ENCODE results near the gene LEO1. TPM values are rescaled to one million over a fixed set of nuclear protein-coding genes. Genes with fewer than 3 reads are reported as not detected.

The LEO1 gene
- total and polyA plus RNA-seq, 2 of the 13 experiments (the other 11 are each of a cell fraction or from before 2014, with no cell fraction given) = 17.0 to 60.3 TPM

DNA sequence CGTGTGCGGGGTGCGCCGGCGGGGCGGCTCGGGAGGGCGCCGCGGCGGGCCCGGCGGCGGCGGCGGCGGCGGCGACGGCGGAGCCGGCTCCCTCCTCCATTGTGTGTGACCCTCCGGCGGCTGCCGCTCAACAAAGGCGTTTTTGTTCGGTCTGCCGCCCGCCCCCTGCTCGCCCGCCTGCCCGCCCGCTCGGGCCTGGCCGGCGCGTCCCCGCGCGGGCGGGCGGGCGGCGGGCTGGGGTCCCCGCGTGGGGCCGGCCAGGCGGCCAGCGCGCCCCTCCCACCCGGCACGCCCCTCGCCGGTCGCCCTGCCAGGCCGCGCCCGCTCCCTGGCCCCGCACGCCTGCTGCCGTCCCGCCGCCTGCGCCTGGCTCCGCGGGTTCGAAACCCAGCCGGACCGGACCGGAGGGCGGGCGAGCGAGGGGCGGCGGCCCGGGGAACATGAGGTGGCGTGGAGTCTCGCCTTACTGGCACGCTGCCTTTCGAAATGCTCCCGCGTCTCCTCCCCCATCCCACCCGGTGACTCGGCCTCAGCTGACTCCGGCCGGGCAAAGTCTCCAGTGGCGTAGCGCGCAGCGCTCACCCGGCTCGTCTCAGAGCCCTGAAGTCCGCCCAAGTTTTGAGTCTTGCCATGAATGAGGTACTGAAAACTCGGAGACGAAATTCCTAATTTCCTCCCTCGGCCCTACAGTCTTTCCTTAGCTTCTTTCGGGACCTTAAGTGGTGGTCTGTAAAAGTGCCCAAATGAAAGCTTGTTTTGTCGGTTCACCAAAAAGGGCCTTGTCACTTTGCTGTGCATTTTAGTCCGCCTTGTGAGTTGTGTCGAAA is 48.0 kb upstream of the LEO1 start:
- in situ Hi-C loops (cut with HindIII; ENCODE audit: extremely low pct_ligation_motif_present, low pct_unique_long_range_greater_than_20kb) = no loop called here
- WGBS (ENCODE audit: low lambda C conversion rate) = 1% methylated on average over 15 of the region's 100 CpGs
- peak; percentile 75 for DNase-seq (ENCODE audit: low spot score)
- POLR2A ChIA-PET = interaction anchor here (0.7 to 2.9 kb wide), 15 partner anchors 10 to 712 kb away, joined by 3 to 36 read pairs (median 4); partner anchors contain the start of gene LEO1
- H3K79me2 ChIP-seq (ENCODE audit: insufficient read depth, low read length) = peaks cover 55% of the 10 kb centered on the region
- peak overlapping the region; percentile 100 for H3K4me2 ChIP-seq (ENCODE audit: low read depth, low read length)
- peak overlapping the region; percentile 62 to 99 (median 77) for H3K4me3 ChIP-seq (replicated peaks in 1 of 3; ENCODE audit: insufficient read depth in 1 of 3, low read depth in 2 of 3, low read length in 3 of 3)
- peaks cover 46% of the 10 kb centered on the region for H3K4me1 ChIP-seq (ENCODE audit: insufficient read depth, low read length)
- BruUV-seq (replicated peaks) = no TSS peak
- peaks cover 24% of the 10 kb centered on the region for H4K20me1 ChIP-seq (ENCODE audit: insufficient read depth, low read length)
- CTCF ChIA-PET (ENCODE audit: low intra/inter-chr PET ratio, low total read pairs) = no interaction called here
- H3K27me3 ChIP-seq (ENCODE audit: control insufficient read depth in 1 of 2, insufficient read depth in 2 of 2, low read length in 2 of 2) = no peaks in the 10 kb centered on the region; a peak in 1 of 5 replicates
- H3K9ac ChIP-seq (ENCODE audit: insufficient read depth, low read depth, low read length) = peak overlapping the region; percentile 99
- ATAC-seq = peak; percentile 87
- intact Hi-C loops (cut with micrococcal nuclease; ENCODE audit: unreplicated experiment) = loop anchor here (2.0 kb wide), 2 partner anchors 37 to 59 kb away; no protein-coding TSS in a partner anchor
- no peak overlapping the region for H2AFZ ChIP-seq (ENCODE audit: low read length)
- no peaks in the 10 kb centered on the region for H3K9me3 ChIP-seq (ENCODE audit: low read length)
- peak overlapping the region; percentile 99 for H3K27ac ChIP-seq (ENCODE audit: extremely low read length, insufficient read depth, low read length)
- FAIRE-seq = no peak
- no peaks in the 10 kb centered on the region; a peak in 2 of 5 replicates for H3K36me3 ChIP-seq (replicated peaks in 1 of 2; ENCODE audit: control insufficient read depth in 1 of 2, insufficient read depth in 2 of 2, low read length in 2 of 2)
- TF ChIP-seq ZSCAN25 (CRISPR knock-in tag; IDR thresholded peaks at IDR 0.05) (no peak), HOXA5 (CRISPR knock-in tag; IDR thresholded peaks at IDR 0.05) (peak; percentile 72), SALL1 (CRISPR knock-in tag; IDR thresholded peaks at IDR 0.05) (peak; percentile 73; the same call in 1 of the 2 replicates), SIN3A (IDR thresholded peaks at IDR 0.05; ENCODE audit: borderline replicate concordance, low read depth, low read length) (peak; percentile 17; the same call in 1 of the 2 replicates), LCORL (IDR thresholded peaks at IDR 0.05) (no peak), LCORL (CRISPR knock-in tag; IDR thresholded peaks at IDR 0.05) (peak; percentile 19; the same call in 1 of the 2 replicates), ZNF264 (CRISPR knock-in tag; IDR thresholded peaks at IDR 0.05) (0 out of 2 replicates have a peak, but pooled peaks have one; percentile 65), KMT2A (CRISPR knock-in tag; IDR thresholded peaks at IDR 0.05) (peak; percentile 57; the same call in 1 of the 2 replicates), ZNF598 (CRISPR knock-in tag; IDR thresholded peaks at IDR 0.05; ENCODE audit: borderline replicate concordance) (no peak), HNF1B (CRISPR knock-in tag; IDR thresholded peaks at IDR 0.05) (peak; percentile 58; the same call in 1 of the 2 replicates), ZNF891 (CRISPR knock-in tag; IDR thresholded peaks at IDR 0.05) (peak; percentile 65; the same call in 1 of the 2 replicates), ZNF788 (CRISPR knock-in tag; IDR thresholded peaks at IDR 0.05; ENCODE audit: borderline replicate concordance) (peak; percentile 47; the same call in 1 of the 2 replicates), ZBTB1 (CRISPR knock-in tag; IDR thresholded peaks at IDR 0.05; ENCODE audit: borderline replicate concordance) (peak; percentile 88; the same call in 1 of the 2 replicates), IRF9 (CRISPR knock-in tag; IDR thresholded peaks at IDR 0.05; ENCODE audit: borderline replicate concordance) (no peak; the same call in 1 of the 2 replicates), ZNF138 (CRISPR knock-in tag; IDR thresholded peaks at IDR 0.05; ENCODE audit: low read depth) (no peak), KLF12 (CRISPR knock-in tag; IDR thresholded peaks at IDR 0.05; ENCODE audit: borderline replicate concordance) (0 out of 2 replicates have a peak, but pooled peaks have one; percentile 53), SAP130 (CRISPR knock-in tag; IDR thresholded peaks at IDR 0.05; ENCODE audit: low read depth) (peak; percentile 89)
- TF ChIP-seq, protein P1, sequence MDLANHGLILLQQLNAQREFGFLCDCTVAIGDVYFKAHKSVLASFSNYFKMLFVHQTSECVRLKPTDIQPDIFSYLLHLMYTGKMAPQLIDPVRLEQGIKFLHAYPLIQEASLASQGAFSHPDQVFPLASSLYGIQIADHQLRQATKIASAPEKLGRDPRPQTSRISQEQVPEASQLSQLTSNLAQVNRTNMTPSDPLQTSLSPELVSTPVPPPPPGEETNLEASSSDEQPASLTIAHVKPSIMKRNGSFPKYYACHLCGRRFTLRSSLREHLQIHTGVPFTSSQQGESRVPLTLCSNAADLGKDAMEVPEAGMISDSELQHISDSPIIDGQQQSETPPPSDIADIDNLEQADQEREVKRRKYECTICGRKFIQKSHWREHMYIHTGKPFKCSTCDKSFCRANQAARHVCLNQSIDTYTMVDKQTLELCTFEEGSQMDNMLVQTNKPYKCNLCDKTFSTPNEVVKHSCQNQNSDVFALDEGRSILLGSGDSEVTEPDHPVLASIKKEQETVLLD (CRISPR knock-in tag; IDR thresholded peaks at IDR 0.05; ENCODE audit: low read depth) = peak; percentile 61

All from HepG2 (cell line).